ENCODE data around the gene FBXL13. TPM values are rescaled to one million over a fixed set of nuclear protein-coding genes. Genes with fewer than 3 reads are reported as not detected.
A peak's percentile ranks its signal among the peaks of the same experiment; 100 is the strongest.
"Not testable (repeated sequence)": the region's sequence is repeated elsewhere in the genome, so short reads cannot be mapped to it uniquely, and the experiment has no call there.

Gene FBXL13
- total RNA-seq, 1 donor: 1.9 TPM

- H3K27me3 ChIP-seq (ENCODE audit: insufficient read depth, low read length): no peaks in the 10 kb centered on the region
- H3K4me3 ChIP-seq (ENCODE audit: low read length): no peak overlapping the region
- no peaks in the 10 kb centered on the region for H3K4me1 ChIP-seq (ENCODE audit: insufficient read depth, low read length)
- no peaks in the 10 kb centered on the region for H3K9me3 ChIP-seq (ENCODE audit: low read depth, low read length)
Measured at GRCh38 chr7:103097041-103097440, 22.4 kb upstream of the FBXL13 start.

GRCh38 chr7:103095558-103095957 lies 21.0 kb upstream of the FBXL13 start:
- H3K4me3 ChIP-seq (ENCODE audit: low read length); H3K9me3 ChIP-seq (ENCODE audit: low read depth, low read length); H3K4me1 ChIP-seq (ENCODE audit: insufficient read depth, low read length); H3K27me3 ChIP-seq (ENCODE audit: insufficient read depth, low read length): not testable (repeated sequence)

- H3K4me1 ChIP-seq (ENCODE audit: insufficient read depth, low read length): no peaks in the 10 kb centered on the region
- H3K4me3 ChIP-seq (ENCODE audit: low read length): no peak overlapping the region
- no peaks in the 10 kb centered on the region for H3K27me3 ChIP-seq (ENCODE audit: insufficient read depth, low read length)
- no peaks in the 10 kb centered on the region for H3K9me3 ChIP-seq (ENCODE audit: low read depth, low read length)
Measured at GRCh38 chr7:103094102-103094501, 19.5 kb upstream of the FBXL13 start.

- Histone ChIP-seq H3K9me3 (ENCODE audit: low read depth, low read length) (no peaks in the 10 kb centered on the region), H3K4me1 (ENCODE audit: insufficient read depth, low read length) (no peaks in the 10 kb centered on the region), H3K4me3 (ENCODE audit: low read length) (no peak overlapping the region), H3K27me3 (ENCODE audit: insufficient read depth, low read length) (no peaks in the 10 kb centered on the region)
Measured at GRCh38 chr7:103093429-103093828, 18.8 kb upstream of the FBXL13 start.

- H3K27me3 ChIP-seq (ENCODE audit: insufficient read depth, low read length); H3K9me3 ChIP-seq (ENCODE audit: low read depth, low read length); H3K4me1 ChIP-seq (ENCODE audit: insufficient read depth, low read length); H3K4me3 ChIP-seq (ENCODE audit: low read length): not testable (repeated sequence)
Measured at GRCh38 chr7:103092321-103092720, 17.7 kb upstream of the FBXL13 start.

- H3K9me3 ChIP-seq (ENCODE audit: low read depth, low read length): no peaks in the 10 kb centered on the region
- peaks cover 6% of the 10 kb centered on the region for H3K4me1 ChIP-seq (ENCODE audit: insufficient read depth, low read length)
- no peaks in the 10 kb centered on the region for H3K27me3 ChIP-seq (ENCODE audit: insufficient read depth, low read length)
- no peak overlapping the region for H3K4me3 ChIP-seq (ENCODE audit: low read length)
Measured at GRCh38 chr7:103083210-103083609, 8.6 kb upstream of the FBXL13 start.

- Histone ChIP-seq H3K4me3 (ENCODE audit: low read length) (no peak overlapping the region), H3K4me1 (ENCODE audit: insufficient read depth, low read length) (peaks cover 13% of the 10 kb centered on the region), H3K9me3 (ENCODE audit: low read depth, low read length) (no peaks in the 10 kb centered on the region), H3K27me3 (ENCODE audit: insufficient read depth, low read length) (no peaks in the 10 kb centered on the region)
Measured at GRCh38 chr7:103082497-103082896, 7.9 kb upstream of the FBXL13 start.

GRCh38 chr7:103080923-103081322 lies 6.3 kb upstream of the FBXL13 start:
- no peaks in the 10 kb centered on the region for H3K9me3 ChIP-seq (ENCODE audit: low read depth, low read length)
- no peak overlapping the region for H3K4me3 ChIP-seq (ENCODE audit: low read length)
- H3K4me1 ChIP-seq (ENCODE audit: insufficient read depth, low read length): peaks cover 29% of the 10 kb centered on the region
- H3K27me3 ChIP-seq (ENCODE audit: insufficient read depth, low read length): no peaks in the 10 kb centered on the region

- H3K4me3 ChIP-seq (ENCODE audit: low read length): no peak overlapping the region
- H3K4me1 ChIP-seq (ENCODE audit: insufficient read depth, low read length): peaks cover 34% of the 10 kb centered on the region
- H3K27me3 ChIP-seq (ENCODE audit: insufficient read depth, low read length): no peaks in the 10 kb centered on the region
- H3K9me3 ChIP-seq (ENCODE audit: low read depth, low read length): no peaks in the 10 kb centered on the region
Measured at GRCh38 chr7:103079836-103080235, 5.2 kb upstream of the FBXL13 start.

- H3K4me3 ChIP-seq (ENCODE audit: low read length); H3K27me3 ChIP-seq (ENCODE audit: insufficient read depth, low read length); H3K9me3 ChIP-seq (ENCODE audit: low read depth, low read length): not testable (repeated sequence)
- H3K4me1 ChIP-seq (ENCODE audit: insufficient read depth, low read length): peaks cover 41% of the 10 kb centered on the region
Measured at GRCh38 chr7:103078226-103078625, 3.6 kb upstream of the FBXL13 start.

- no peaks in the 10 kb centered on the region for H3K27me3 ChIP-seq (ENCODE audit: insufficient read depth, low read length)
- peaks cover 41% of the 10 kb centered on the region for H3K4me1 ChIP-seq (ENCODE audit: insufficient read depth, low read length)
- H3K9me3 ChIP-seq (ENCODE audit: low read depth, low read length): no peaks in the 10 kb centered on the region
- H3K4me3 ChIP-seq (ENCODE audit: low read length): no peak overlapping the region
Measured at GRCh38 chr7:103077318-103077717, 2.7 kb upstream of the FBXL13 start.

GRCh38 chr7:103076764-103077163 lies 2.2 kb upstream of the FBXL13 start:
- Histone ChIP-seq H3K4me3 (ENCODE audit: low read length) (no peak overlapping the region), H3K4me1 (ENCODE audit: insufficient read depth, low read length) (peaks cover 41% of the 10 kb centered on the region), H3K27me3 (ENCODE audit: insufficient read depth, low read length) (no peaks in the 10 kb centered on the region), H3K9me3 (ENCODE audit: low read depth, low read length) (no peaks in the 10 kb centered on the region)

GRCh38 chr7:103075337-103075918 lies 832 bp upstream of the FBXL13 start:
- H3K27me3 ChIP-seq (ENCODE audit: insufficient read depth, low read length): no peaks in the 10 kb centered on the region
- H3K9me3 ChIP-seq (ENCODE audit: low read depth, low read length): no peaks in the 10 kb centered on the region
- peaks cover 41% of the 10 kb centered on the region for H3K4me1 ChIP-seq (ENCODE audit: insufficient read depth, low read length)
- H3K4me3 ChIP-seq (ENCODE audit: low read length): peak overlapping the region; percentile 50

- Histone ChIP-seq H3K9me3 (ENCODE audit: low read depth, low read length) (no peaks in the 10 kb centered on the region), H3K4me3 (ENCODE audit: low read length) (peak overlapping the region; percentile 50), H3K27me3 (ENCODE audit: insufficient read depth, low read length) (no peaks in the 10 kb centered on the region), H3K4me1 (ENCODE audit: insufficient read depth, low read length) (peaks cover 41% of the 10 kb centered on the region)
Measured at GRCh38 chr7:103073989-103074518, 542 bp downstream of the FBXL13 start.

- Histone ChIP-seq H3K9me3 (ENCODE audit: low read depth, low read length) (no peaks in the 10 kb centered on the region), H3K4me3 (ENCODE audit: low read length) (no peak overlapping the region), H3K4me1 (ENCODE audit: insufficient read depth, low read length) (peaks cover 13% of the 10 kb centered on the region), H3K27me3 (ENCODE audit: insufficient read depth, low read length) (no peaks in the 10 kb centered on the region)
Measured at GRCh38 chr7:103071000-103071399, 3.6 kb downstream of the FBXL13 start.
